Body of pancreas (tissue), 4 donors: ENCODE data around the gene UBASH3A.

Source experiments
- POLR2A ChIP-seq, 3 donors: fragments of 450-650 bp; IDR thresholded peaks; one replicate each; pipeline ENCODE4 v1.6.1; 2016; ENCODE audit warnings: antibody characterized with exemption in 3 of 3, mild to moderate bottlenecking in 2 of 3
- TF ChIP-seq, protein P1 (sequence below), 7 experiments: fragments of 450-650 bp in 4 of 7; fragments of 200-600 bp in 3 of 7; sonication (generic) in 3 of 7; IDR thresholded peaks; one replicate each; pipeline ENCODE4 v1.5.1; 2016 to 2019; ENCODE audit warnings: antibody characterized with exemption in 7 of 7

DNA sequence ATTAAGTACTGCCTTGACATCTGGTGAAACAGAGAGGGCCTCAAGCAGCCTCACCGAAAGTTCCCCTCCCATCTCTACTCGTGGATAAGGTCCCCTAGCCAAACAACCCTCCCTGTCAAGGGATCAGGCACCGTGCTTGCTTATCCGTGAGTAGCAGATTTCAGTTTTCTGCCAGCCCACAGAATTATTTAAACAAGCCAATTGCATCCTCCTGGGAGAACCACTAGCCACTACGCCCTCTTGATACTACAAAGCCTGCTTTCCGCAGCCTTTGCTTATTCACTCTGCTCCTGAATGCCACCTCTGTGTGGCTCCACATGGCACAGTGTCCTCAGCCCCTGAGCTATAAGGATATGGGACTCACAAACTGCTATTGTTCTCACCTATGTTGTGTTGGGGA, 47.1 kb upstream of the UBASH3A start:
- TF ChIP-seq, protein P1, sequence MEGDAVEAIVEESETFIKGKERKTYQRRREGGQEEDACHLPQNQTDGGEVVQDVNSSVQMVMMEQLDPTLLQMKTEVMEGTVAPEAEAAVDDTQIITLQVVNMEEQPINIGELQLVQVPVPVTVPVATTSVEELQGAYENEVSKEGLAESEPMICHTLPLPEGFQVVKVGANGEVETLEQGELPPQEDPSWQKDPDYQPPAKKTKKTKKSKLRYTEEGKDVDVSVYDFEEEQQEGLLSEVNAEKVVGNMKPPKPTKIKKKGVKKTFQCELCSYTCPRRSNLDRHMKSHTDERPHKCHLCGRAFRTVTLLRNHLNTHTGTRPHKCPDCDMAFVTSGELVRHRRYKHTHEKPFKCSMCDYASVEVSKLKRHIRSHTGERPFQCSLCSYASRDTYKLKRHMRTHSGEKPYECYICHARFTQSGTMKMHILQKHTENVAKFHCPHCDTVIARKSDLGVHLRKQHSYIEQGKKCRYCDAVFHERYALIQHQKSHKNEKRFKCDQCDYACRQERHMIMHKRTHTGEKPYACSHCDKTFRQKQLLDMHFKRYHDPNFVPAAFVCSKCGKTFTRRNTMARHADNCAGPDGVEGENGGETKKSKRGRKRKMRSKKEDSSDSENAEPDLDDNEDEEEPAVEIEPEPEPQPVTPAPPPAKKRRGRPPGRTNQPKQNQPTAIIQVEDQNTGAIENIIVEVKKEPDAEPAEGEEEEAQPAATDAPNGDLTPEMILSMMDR (IDR thresholded peaks at IDR 0.05), result no peak
- TF ChIP-seq POLR2A (IDR thresholded peaks at IDR 0.05), result no peak
